SH-SY5Y (cell line): ENCODE measurements around the gene CHRNA4.

ENCODE experiments used
- GATA2 ChIP-seq: IDR thresholded peaks from 2 replicates; pipeline ENCODE4 v1.6.1; 2011; ENCODE audit warnings: mild to moderate bottlenecking, low read depth, low read length
- GATA3 ChIP-seq: IDR thresholded peaks from 2 replicates; pipeline ENCODE4 v1.6.1; 2011; ENCODE audit warnings: low read depth, mild to moderate bottlenecking, low read length, moderate library complexity

DNA sequence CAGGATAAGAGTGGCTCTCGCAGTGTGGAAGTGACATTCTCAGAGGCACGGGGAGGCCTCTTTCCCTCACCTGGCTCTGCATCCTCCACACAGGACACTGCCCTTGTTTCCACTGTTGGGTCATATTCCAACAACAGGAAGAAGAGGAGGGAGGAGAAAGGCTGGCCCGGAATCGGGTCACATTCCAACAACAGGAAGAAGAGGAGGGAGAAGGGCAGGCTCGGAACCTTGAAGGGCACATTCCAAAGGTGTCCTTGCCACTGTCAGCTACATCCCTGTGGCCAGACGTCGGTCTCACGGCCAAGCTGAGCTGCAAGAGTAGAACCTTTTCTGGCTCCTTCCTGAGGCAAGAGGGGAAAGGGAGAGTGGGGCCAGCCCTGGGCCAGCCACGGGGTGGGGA lies 25.4 kb downstream of the CHRNA4 start:
- TF ChIP-seq GATA3: no peak
- no peak for TF ChIP-seq GATA2
